ENCODE measurements around the gene AKR7A2. TPM values are rescaled to one million over a fixed set of nuclear protein-coding genes. Genes with fewer than 3 reads are reported as not detected.

AKR7A2 gene
- total RNA-seq, 4 donors from 2014 or later = 45.2 to 68.2 (median 59.6) TPM

- no peak for DNase-seq (ENCODE audit: extremely low spot score)
- Histone ChIP-seq H3K27me3 (no peaks in the 10 kb centered on the region), H3K4me3 (no peak overlapping the region), H3K27ac (replicated peaks in 1 of 4) (no peak overlapping the region), H3K36me3 (peaks cover 20 to 87% (median 77%) of the 10 kb centered on the region in 4 donors), H3K4me1 (no peaks in the 10 kb centered on the region), H3K9me3 (no peaks in the 10 kb centered on the region)
- WGBS = 89% methylated on average over 10 of the region's 13 CpGs
- TF ChIP-seq POLR2A (IDR thresholded peaks at IDR 0.05; ENCODE audit: low read depth) = no peak
- TF ChIP-seq CTCF (IDR thresholded peaks at IDR 0.05) = no peak
- no peak for TF ChIP-seq EP300 (IDR thresholded peaks at IDR 0.05)
- no peak for TF ChIP-seq POLR2AphosphoS5 (IDR thresholded peaks at IDR 0.05)
- intact Hi-C loops (cut with DNase I) = no loop called here
Measured at GRCh38 chr1:19329188-19329587, 17.2 kb upstream of the AKR7A2 start.

GRCh38 chr1:19328486-19328885, 16.5 kb upstream of the AKR7A2 start:
- no peaks in the 10 kb centered on the region for H3K27me3 ChIP-seq
- DNase-seq (ENCODE audit: extremely low spot score) = no peak
- H3K36me3 ChIP-seq = peaks cover 23 to 93% (median 84%) of the 10 kb centered on the region in 4 donors
- no peaks in the 10 kb centered on the region for H3K4me1 ChIP-seq
- H3K9me3 ChIP-seq = no peaks in the 10 kb centered on the region
- intact Hi-C loops (cut with DNase I) = no loop called here
- H3K27ac ChIP-seq (replicated peaks in 1 of 4) = no peak overlapping the region
- 79% methylated on average over 2 of the region's 18 CpGs for WGBS
- TF ChIP-seq EP300 (IDR thresholded peaks at IDR 0.05) (no peak), POLR2A (IDR thresholded peaks at IDR 0.05; ENCODE audit: low read depth) (no peak), CTCF (IDR thresholded peaks at IDR 0.05) (no peak), POLR2AphosphoS5 (IDR thresholded peaks at IDR 0.05) (no peak)
- H3K4me3 ChIP-seq = no peak overlapping the region

GRCh38 chr1:19327736-19328135, 15.8 kb upstream of the AKR7A2 start:
- no peak for DNase-seq (ENCODE audit: extremely low spot score)
- 83% methylated on average over 9 of the region's 9 CpGs for WGBS
- peaks cover 24 to 96% (median 87%) of the 10 kb centered on the region in 4 donors for H3K36me3 ChIP-seq
- no peaks in the 10 kb centered on the region for H3K27me3 ChIP-seq
- H3K4me3 ChIP-seq = no peak overlapping the region
- intact Hi-C loops (cut with DNase I) = no loop called here
- no peak for TF ChIP-seq POLR2A (IDR thresholded peaks at IDR 0.05; ENCODE audit: low read depth)
- no peak for TF ChIP-seq EP300 (IDR thresholded peaks at IDR 0.05)
- TF ChIP-seq POLR2AphosphoS5 (IDR thresholded peaks at IDR 0.05) = no peak
- no peak for TF ChIP-seq CTCF (IDR thresholded peaks at IDR 0.05)
- no peaks in the 10 kb centered on the region for H3K9me3 ChIP-seq
- H3K4me1 ChIP-seq = no peaks in the 10 kb centered on the region
- no peak overlapping the region for H3K27ac ChIP-seq (replicated peaks in 1 of 4)

- WGBS = 93% methylated on average over 16 of the region's 16 CpGs
- DNase-seq (ENCODE audit: extremely low spot score) = no peak
- H3K4me3 ChIP-seq = no peak overlapping the region
- intact Hi-C loops (cut with DNase I) = no loop called here
- no peaks in the 10 kb centered on the region for H3K4me1 ChIP-seq
- TF ChIP-seq POLR2A (IDR thresholded peaks at IDR 0.05; ENCODE audit: low read depth) (no peak), POLR2AphosphoS5 (IDR thresholded peaks at IDR 0.05) (no peak), EP300 (IDR thresholded peaks at IDR 0.05) (no peak), CTCF (IDR thresholded peaks at IDR 0.05) (no peak)
- peaks cover 24 to 96% (median 86%) of the 10 kb centered on the region in 4 donors for H3K36me3 ChIP-seq
- H3K27ac ChIP-seq (replicated peaks in 1 of 4) = no peak overlapping the region
- H3K27me3 ChIP-seq = no peaks in the 10 kb centered on the region
- H3K9me3 ChIP-seq = no peaks in the 10 kb centered on the region
Measured at GRCh38 chr1:19327301-19327700, 15.4 kb upstream of the AKR7A2 start.

- no peaks in the 10 kb centered on the region for H3K27me3 ChIP-seq
- no peaks in the 10 kb centered on the region for H3K4me1 ChIP-seq
- DNase-seq (ENCODE audit: extremely low spot score) = no peak
- H3K9me3 ChIP-seq = no peaks in the 10 kb centered on the region
- no peak overlapping the region for H3K27ac ChIP-seq (replicated peaks in 1 of 4)
- no peak overlapping the region for H3K4me3 ChIP-seq
- H3K36me3 ChIP-seq = peaks cover 24 to 96% (median 87%) of the 10 kb centered on the region in 4 donors
- TF ChIP-seq POLR2A (IDR thresholded peaks at IDR 0.05; ENCODE audit: low read depth) = no peak
- TF ChIP-seq CTCF (IDR thresholded peaks at IDR 0.05) = no peak
- TF ChIP-seq EP300 (IDR thresholded peaks at IDR 0.05) = no peak
- TF ChIP-seq POLR2AphosphoS5 (IDR thresholded peaks at IDR 0.05) = no peak
- intact Hi-C loops (cut with DNase I) = no loop called here
- 82% methylated on average over 6 of the region's 6 CpGs for WGBS
Measured at GRCh38 chr1:19326748-19327065, 14.8 kb upstream of the AKR7A2 start.
